ENCODE results near the gene ZFPM1. TPM values are rescaled to one million over a fixed set of nuclear protein-coding genes. Genes with fewer than 3 reads are reported as not detected.

Gene ZFPM1
- total RNA-seq, 1 donor from 2014 or later = 1.4 TPM

GRCh38 chr16:88530051-88530857 lies 77.2 kb downstream of the ZFPM1 start:
- no peak for DNase-seq

- no peak for DNase-seq
These were observed 77.8 kb downstream of the ZFPM1 start for GRCh38 chr16:88530858-88531203.

GRCh38 chr16:88531346-88531745 lies 78.3 kb downstream of the ZFPM1 start:
- DNase-seq = no peak

GRCh38 chr16:88531931-88532433 lies 78.9 kb downstream of the ZFPM1 start:
- DNase-seq = no peak

GRCh38 chr16:88532434-88533241 lies 79.6 kb downstream of the ZFPM1 start:
- DNase-seq = no peak

- peak; percentile 30 for DNase-seq
These were observed 80.4 kb downstream of the ZFPM1 start for GRCh38 chr16:88533381-88533917.

- peak; percentile 69 for DNase-seq
These were observed 81.0 kb downstream of the ZFPM1 start for GRCh38 chr16:88533932-88534637.

GRCh38 chr16:88534638-88535190 lies 81.6 kb downstream of the ZFPM1 start:
- DNase-seq = peak; percentile 65

- DNase-seq = no peak
These were observed 82.2 kb downstream of the ZFPM1 start for GRCh38 chr16:88535191-88535856.

- DNase-seq = no peak
These were observed 82.8 kb downstream of the ZFPM1 start for GRCh38 chr16:88535857-88536222.

- no peak for DNase-seq
These were observed 83.4 kb downstream of the ZFPM1 start for GRCh38 chr16:88536510-88536909.

- no peak for DNase-seq
These were observed 84.1 kb downstream of the ZFPM1 start for GRCh38 chr16:88536971-88537751.

- no peak for DNase-seq
These were observed 84.8 kb downstream of the ZFPM1 start for GRCh38 chr16:88537859-88538258.

GRCh38 chr16:88538366-88539060 lies 85.4 kb downstream of the ZFPM1 start:
- no peak for DNase-seq

- DNase-seq = no peak
These were observed 86.2 kb downstream of the ZFPM1 start for GRCh38 chr16:88539261-88539651.

GRCh38 chr16:88539652-88540345 lies 86.7 kb downstream of the ZFPM1 start:
- no peak for DNase-seq

GRCh38 chr16:88540346-88540977 lies 87.4 kb downstream of the ZFPM1 start:
- no peak for DNase-seq

GRCh38 chr16:88541831-88542616 lies 88.9 kb downstream of the ZFPM1 start:
- DNase-seq = no peak
